GM18951 (cell line): ENCODE data around the gene HOXA7.

Experiments
- POLR2A ChIP-seq: IDR thresholded peaks from 4 replicates; pipeline ENCODE4 v1.6.1; 2011; ENCODE audit warnings: mild to moderate bottlenecking; ENCODE audit not compliant: insufficient read length, insufficient read depth; ENCODE audit errors: extremely low read depth
- in situ Hi-C: fragments of 300-500 bp; cut with MboI; formaldehyde crosslinking; loops from one replicate; pipeline ENCODE4 v1.12.0; 2022; ENCODE audit warnings: low sequenced_read_pairs, mixed read lengths, inconsistent platforms; ENCODE audit not compliant: unreplicated experiment

Gene HOXA7

GRCh38 chr7:27169658-27170425 is 13.4 kb upstream of the HOXA7 start:
- in situ Hi-C loops = loop anchor here (10.0 kb wide), 1 partner anchor 1315 kb away; no protein-coding TSS in a partner anchor
- TF ChIP-seq POLR2A = no peak

- in situ Hi-C loops = no loop called here
- no peak for TF ChIP-seq POLR2A
Observed at GRCh38 chr7:27168265-27168947, 11.9 kb upstream of the HOXA7 start.

- in situ Hi-C loops = no loop called here
- no peak for TF ChIP-seq POLR2A
Observed at GRCh38 chr7:27167916-27168264, 11.4 kb upstream of the HOXA7 start.

- in situ Hi-C loops = no loop called here
Observed at GRCh38 chr7:27166531-27167505, 10.3 kb upstream of the HOXA7 start.

GRCh38 chr7:27165996-27166530 is 9.6 kb upstream of the HOXA7 start:
- in situ Hi-C loops = no loop called here
- no peak for TF ChIP-seq POLR2A

More at GRCh38 chr7:27166531-27167505, 10.3 kb upstream of the HOXA7 start:
- TF ChIP-seq POLR2A = no peak

- in situ Hi-C loops = no loop called here
- TF ChIP-seq POLR2A = peak; percentile 50
Observed at GRCh38 chr7:27165089-27165995, 8.9 kb upstream of the HOXA7 start, which contains the start of gene HOXA9. Gene HOXA9 (minus strand): TSS chr7:27165537. CDS start chr7:27165457, 80 bp downstream.

- no peak for TF ChIP-seq POLR2A
- in situ Hi-C loops = no loop called here
Observed at GRCh38 chr7:27164367-27165088, 8.1 kb upstream of the HOXA7 start.

- no peak for TF ChIP-seq POLR2A
- in situ Hi-C loops = no loop called here
Observed at GRCh38 chr7:27164045-27164366, 7.5 kb upstream of the HOXA7 start.

GRCh38 chr7:27163288-27164044 is 7.0 kb upstream of the HOXA7 start:
- TF ChIP-seq POLR2A = no peak
- in situ Hi-C loops = no loop called here

- in situ Hi-C loops = no loop called here
- no peak for TF ChIP-seq POLR2A
Observed at GRCh38 chr7:27162561-27163287, 6.2 kb upstream of the HOXA7 start.
